H9 (cell line): ENCODE measurements around the gene CTNND1. TPM values are rescaled to one million over a fixed set of nuclear protein-coding genes. Genes with fewer than 3 reads are reported as not detected.

Source experiments
- DNase-seq: peaks from one replicate; pipeline ENCODE4 v3.0.0-alpha.2; 2017
- H2AFZ ChIP-seq: one replicate; pipeline ENCODE4 v1.6.1; 2013; ENCODE audit warnings: mild to moderate bottlenecking, low read length, control low read depth, moderate library complexity
- H2AK5ac ChIP-seq: 2 replicates; pipeline ENCODE4 v1.6.1; 2013; ENCODE audit warnings: low read length, control low read depth, mixed read lengths; ENCODE audit not compliant: insufficient read length
- H2BK120ac ChIP-seq: one replicate; pipeline ENCODE4 v1.6.1; 2013; ENCODE audit warnings: low read depth, mild to moderate bottlenecking, low read length, control low read depth, inconsistent platforms; ENCODE audit not compliant: poor library complexity, severe bottlenecking
- H2BK12ac ChIP-seq: 2 replicates; pipeline ENCODE4 v1.6.1; 2013; ENCODE audit warnings: low read length, control low read depth, mixed read lengths, low read depth; ENCODE audit not compliant: insufficient read length
- H2BK15ac ChIP-seq: 2 replicates; pipeline ENCODE4 v1.6.1; 2013; ENCODE audit warnings: low read depth, low read length, control low read depth
- H2BK20ac ChIP-seq: one replicate; pipeline ENCODE4 v1.6.1; 2013; ENCODE audit warnings: low read depth, mild to moderate bottlenecking, low read length, control low read depth, inconsistent platforms; ENCODE audit not compliant: poor library complexity, severe bottlenecking
- H2BK5ac ChIP-seq: 2 replicates; pipeline ENCODE4 v1.6.1; 2013; ENCODE audit warnings: low read length, control low read depth, mixed read lengths; ENCODE audit not compliant: insufficient read length
- H3K14ac ChIP-seq: 2 replicates; pipeline ENCODE4 v1.6.1; 2013; ENCODE audit warnings: low read length, control low read depth; ENCODE audit not compliant: insufficient read depth
- H3K18ac ChIP-seq: 2 replicates; pipeline ENCODE4 v1.6.1; 2013; ENCODE audit warnings: low read depth, mild to moderate bottlenecking, mixed read lengths, low read length, control low read depth; ENCODE audit not compliant: insufficient read length
- H3K23ac ChIP-seq: 2 replicates; pipeline ENCODE4 v1.6.1; 2013; ENCODE audit warnings: low read length, control low read depth, mixed read lengths, low read depth; ENCODE audit not compliant: insufficient read length
- H3K23me2 ChIP-seq: 2 replicates; pipeline ENCODE4 v1.6.1; 2013; ENCODE audit warnings: low read depth, mild to moderate bottlenecking, mixed read lengths, low read length, control low read depth; ENCODE audit not compliant: insufficient read length, poor library complexity, severe bottlenecking
- H3K27ac ChIP-seq: 2 replicates; pipeline ENCODE4 v1.5.1; 2013; ENCODE audit warnings: low read length, control low read depth, mixed read lengths, low read depth; ENCODE audit not compliant: insufficient read length
- H3K27me3 ChIP-seq: 2 replicates; pipeline ENCODE4 v1.6.1; 2013; ENCODE audit warnings: low read length, control low read depth, inconsistent platforms; ENCODE audit not compliant: insufficient read depth
- H3K4ac ChIP-seq: 2 replicates; pipeline ENCODE4 v1.6.1; 2013; ENCODE audit warnings: low read depth, mild to moderate bottlenecking, control low read depth, inconsistent platforms, low read length, moderate library complexity
- H3K4me1 ChIP-seq: 2 replicates; pipeline ENCODE4 v1.6.1; 2013; ENCODE audit warnings: low read length, control low read depth, inconsistent platforms; ENCODE audit not compliant: insufficient read depth
- H3K4me2 ChIP-seq: 2 replicates; pipeline ENCODE4 v1.6.1; 2013; ENCODE audit warnings: low read length, control low read depth, mixed read lengths; ENCODE audit not compliant: insufficient read length, insufficient read depth
- H3K56ac ChIP-seq: 2 replicates; pipeline ENCODE4 v1.6.1; 2013; ENCODE audit warnings: low read depth, mild to moderate bottlenecking, mixed read lengths, low read length, control low read depth; ENCODE audit not compliant: insufficient read length
- H3K79me1 ChIP-seq: 2 replicates; pipeline ENCODE4 v1.6.1; 2013; ENCODE audit warnings: low read depth, mild to moderate bottlenecking, moderate library complexity, low read length, control low read depth, inconsistent platforms; ENCODE audit not compliant: insufficient read depth, poor library complexity, severe bottlenecking
- H3K79me2 ChIP-seq: 2 replicates; pipeline ENCODE4 v1.6.1; 2013; ENCODE audit warnings: low read length, control low read depth, inconsistent platforms; ENCODE audit not compliant: insufficient read depth
- H3K9ac ChIP-seq: 2 replicates; pipeline ENCODE4 v1.6.1; 2013; ENCODE audit warnings: low read length, control low read depth, mixed read lengths; ENCODE audit not compliant: insufficient read length; ENCODE audit errors: extremely low read depth
- H3K9me3 ChIP-seq: one replicate; pipeline ENCODE4 v1.6.1; 2013; ENCODE audit warnings: low read depth, low read length, inconsistent platforms; ENCODE audit not compliant: control insufficient read depth
- H3T11ph ChIP-seq: one replicate; pipeline ENCODE4 v1.6.1; 2013; ENCODE audit warnings: mild to moderate bottlenecking, low read length, control low read depth, inconsistent platforms
- H4K20me1 ChIP-seq: one replicate; pipeline ENCODE4 v1.6.1; 2013; ENCODE audit not compliant: control insufficient read depth, insufficient read length, insufficient read depth
- H4K5ac ChIP-seq: 2 replicates; pipeline ENCODE4 v1.6.1; 2013; ENCODE audit warnings: low read depth, mild to moderate bottlenecking, mixed read lengths, low read length, control low read depth; ENCODE audit not compliant: insufficient read length
- H4K8ac ChIP-seq: replicated peaks from 2 replicates; pipeline ENCODE4 v1.6.1; 2013; ENCODE audit warnings: low read length, control low read depth, mixed read lengths, low read depth; ENCODE audit not compliant: insufficient read length
- H4K91ac ChIP-seq: 2 replicates; pipeline ENCODE4 v1.6.1; 2013; ENCODE audit warnings: low read depth, mild to moderate bottlenecking, moderate library complexity, mixed read lengths, low read length, control low read depth; ENCODE audit not compliant: insufficient read length
- H3K27ac Mint-ChIP-seq, 3 experiments: 2 replicates in 2 of 3; 3 replicates in 1 of 3; pipeline ENCODE4 v1.8.0; 2020 to 2021; ENCODE audit warnings: mixed read lengths in 3 of 3, mild to moderate bottlenecking in 1 of 3, moderate library complexity in 1 of 3
- H3K27me3 Mint-ChIP-seq: 2 replicates; pipeline ENCODE4 v1.8.0; 2021; ENCODE audit warnings: low read depth, mild to moderate bottlenecking, moderate library complexity, mixed read lengths
- H3K36me3 Mint-ChIP-seq, 3 experiments: 2 replicates in 2 of 3; 3 replicates in 1 of 3; pipeline ENCODE4 v1.8.0; 2020 to 2021; ENCODE audit warnings: low read depth in 3 of 3, mixed read lengths in 3 of 3; ENCODE audit not compliant: insufficient read depth in 1 of 3
- H3K4me1 Mint-ChIP-seq, 2 experiments: 2 replicates each; pipeline ENCODE4 v1.8.0; 2020; ENCODE audit warnings: mixed read lengths in 2 of 2
- H3K4me3 Mint-ChIP-seq, 2 experiments: 2 replicates in 1 of 2; 3 replicates in 1 of 2; pipeline ENCODE4 v1.8.0; 2020 to 2021; ENCODE audit warnings: mild to moderate bottlenecking in 2 of 2, mixed read lengths in 2 of 2, moderate library complexity in 1 of 2
- H3K9me3 Mint-ChIP-seq, 2 experiments: 2 replicates in 1 of 2; 3 replicates in 1 of 2; pipeline ENCODE4 v1.8.0; 2020; ENCODE audit warnings: mild to moderate bottlenecking in 2 of 2, mixed read lengths in 2 of 2, moderate library complexity in 1 of 2
- CTCF ChIP-seq: fragments of 200-600 bp; sonication (generic); conservative IDR thresholded peaks from 3 replicates; pipeline ENCODE4 v1.8.0; 2021; ENCODE audit warnings: antibody characterized with exemption, mild to moderate bottlenecking
- WGBS: extraction: QIAGEN DNeasy Blood & Tissue Kit; methylation state at CpG from one replicate; pipeline ENCODE4 v1.1.7; 2013; ENCODE audit warnings: missing lambda C conversion rate, low lambda C conversion rate, mixed read lengths; ENCODE audit not compliant: insufficient read length; ENCODE audit errors: extremely low coverage; 5-methylcytosine and 5-hydroxymethylcytosine counted together
- total RNA-seq: library from RNA; stranded (reverse); gene quantifications from 2 replicates; pipeline ENCODE4 v1.2.1, GENCODE V29; 2021

Gene CTNND1
- total RNA-seq, 1 experiment from 2014 or later, result 164 TPM

- peaks cover 3% of the 10 kb centered on the region for H4K20me1 ChIP-seq
- H3K27ac ChIP-seq, result no peak overlapping the region
- H3T11ph ChIP-seq, result no peak overlapping the region
- no peak for DNase-seq
- H3K23me2 ChIP-seq, result peaks cover 6% of the 10 kb centered on the region
- H2BK12ac ChIP-seq, result no peak overlapping the region
- Mint-ChIP-seq H3K4me1 (peaks cover 10 to 11% of the 10 kb centered on the region in 2 experiments), H3K36me3 (peaks cover 24 to 43% (median 36%) of the 10 kb centered on the region in 3 experiments), H3K9me3 (no peaks in the 10 kb centered on the region), H3K4me3 (no peak overlapping the region; a peak in 1 of 5 replicates), H3K27me3 (no peaks in the 10 kb centered on the region; the same call in 1 of the 2 replicates), H3K27ac (peak overlapping the region in 2 of 3 experiments; percentile 11 to 22; a peak in 3 of 7 replicates)
- H2AK5ac ChIP-seq, result no peak overlapping the region
- no peak overlapping the region for H2BK20ac ChIP-seq
- H3K23ac ChIP-seq, result no peak overlapping the region
- no peak overlapping the region for H4K5ac ChIP-seq
- no peak overlapping the region for H2BK15ac ChIP-seq
- no peaks in the 10 kb centered on the region for H3K4me1 ChIP-seq
- no peak overlapping the region for H3K4me2 ChIP-seq
- no peak overlapping the region for H4K8ac ChIP-seq
- H3K27me3 ChIP-seq, result no peaks in the 10 kb centered on the region
- no peaks in the 10 kb centered on the region for H3K9me3 ChIP-seq
- H4K91ac ChIP-seq, result no peak overlapping the region
- H3K79me2 ChIP-seq, result peaks cover 5% of the 10 kb centered on the region; the same call in 1 of the 2 replicates
- H2BK120ac ChIP-seq, result no peak overlapping the region
- no peak overlapping the region for H2BK5ac ChIP-seq
- H3K14ac ChIP-seq, result no peak overlapping the region
- H2AFZ ChIP-seq, result no peak overlapping the region
- no peak overlapping the region for H3K18ac ChIP-seq
- WGBS, result no CpG with 5 or more reads among the region's 5 CpGs
- H3K4ac ChIP-seq, result no peak overlapping the region
- H3K9ac ChIP-seq, result no peak overlapping the region
- no peak overlapping the region for H3K56ac ChIP-seq
- peaks cover 3% of the 10 kb centered on the region for H3K79me1 ChIP-seq
- TF ChIP-seq CTCF, result no peak
Measured at GRCh38 chr11:57745206-57745605, 16.4 kb upstream of the CTNND1 start.
